ENCODE data around the gene IQSEC1. TPM values are rescaled to one million over a fixed set of nuclear protein-coding genes. Genes with fewer than 3 reads are reported as not detected.

The IQSEC1 gene
- total RNA-seq, 2 experiments from 2014 or later = 19.0 to 21.4 TPM

DNA sequence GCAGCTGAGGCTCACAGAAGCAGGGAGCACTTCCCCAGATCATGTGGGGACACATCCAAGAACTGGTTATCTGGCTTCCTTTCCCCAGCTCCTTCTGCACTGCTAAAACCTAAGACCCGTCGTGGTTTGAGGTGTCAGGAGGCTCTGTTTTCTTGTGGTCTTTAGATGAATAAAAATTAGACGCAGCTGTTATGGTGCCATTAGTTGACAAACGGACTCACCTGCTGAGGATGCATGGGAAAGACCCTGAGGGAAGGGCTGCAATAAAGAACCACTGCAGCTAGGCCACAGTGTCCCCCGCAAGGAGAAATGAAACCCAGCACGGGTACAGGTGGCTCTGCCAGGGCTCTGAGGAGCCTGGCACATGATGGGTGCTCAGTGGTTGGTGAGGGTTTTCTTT lies 99.4 kb downstream of the IQSEC1 start:
- CTCF ChIA-PET = interaction anchor here (1.3 to 1.4 kb wide), 2 partner anchors 10 to 82 kb away, joined by 3 read pairs; no protein-coding TSS in a partner anchor

DNA sequence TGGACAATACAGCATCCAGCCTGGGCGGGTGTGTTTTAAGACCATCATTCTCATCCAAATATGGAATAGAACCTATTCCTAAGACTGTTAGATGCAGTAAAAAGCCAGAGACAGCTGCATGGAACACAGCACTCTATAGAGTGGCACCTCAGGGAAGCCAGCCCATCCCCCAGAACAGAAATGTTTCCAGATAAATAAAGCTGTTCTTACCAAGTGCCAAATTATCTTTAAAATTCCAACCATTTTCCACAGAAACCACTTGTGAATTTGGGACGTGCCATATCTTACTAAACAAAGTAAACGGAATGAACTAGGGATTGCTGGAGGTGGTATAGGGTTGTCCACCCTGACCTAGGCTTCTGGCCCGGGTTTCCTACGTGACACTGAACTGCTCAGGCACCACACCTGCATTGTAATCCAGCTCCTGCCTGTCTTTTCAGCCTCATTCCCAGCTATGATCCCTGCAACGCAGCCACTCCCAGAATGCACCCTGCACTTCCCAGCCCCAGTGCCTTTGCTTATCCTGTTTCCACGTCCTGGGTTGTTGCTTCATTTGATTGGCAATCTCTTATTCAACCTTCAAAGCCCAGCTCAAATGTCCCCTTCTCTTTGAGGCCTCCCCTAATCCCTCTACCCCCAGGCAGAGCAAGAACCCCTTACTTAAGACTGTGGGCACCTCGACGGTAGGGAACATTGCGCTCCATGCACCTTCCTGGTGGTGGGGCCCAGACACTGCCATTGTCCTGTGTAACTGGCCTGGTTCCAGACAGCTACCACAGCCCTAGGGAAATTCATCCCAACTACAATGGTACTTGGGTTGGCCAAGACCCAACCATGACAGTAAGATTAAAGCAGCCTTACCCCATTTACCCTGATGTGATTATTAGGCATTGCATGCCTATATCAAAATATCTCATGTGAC lies 100.2 kb downstream of the IQSEC1 start:
- ChIA-PET CTCF (interaction anchor here (1.2 to 1.4 kb wide), 3 partner anchors 11 to 81 kb away, joined by 3 to 4 read pairs (median 3); no protein-coding TSS in a partner anchor), POLR2A (no interaction called here)

More for the DNA sequence above, 99.4 kb downstream of the IQSEC1 start:
- POLR2A ChIA-PET = no interaction called here

DNA sequence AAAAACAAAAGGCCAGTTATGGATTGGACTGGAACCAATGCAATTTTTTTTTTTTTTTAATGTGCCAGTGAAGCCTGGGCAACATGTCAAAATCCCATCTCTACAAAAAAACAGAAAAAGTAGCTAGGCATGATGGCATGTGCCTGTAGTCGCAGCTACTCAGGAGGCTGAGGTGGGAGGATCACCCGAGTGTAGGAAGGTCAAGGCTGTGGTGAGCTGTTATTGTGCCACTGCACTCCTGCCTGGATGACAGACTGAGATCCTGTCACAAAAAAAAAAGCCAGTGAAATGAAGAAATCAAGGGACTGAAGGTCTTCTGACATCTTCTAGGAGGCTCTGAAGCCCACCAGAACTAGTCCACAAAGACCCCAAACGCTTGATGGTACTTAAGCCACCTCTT lies 101.2 kb downstream of the IQSEC1 start:
- POLR2A ChIA-PET = interaction anchor here (0.6 kb wide), 1 partner anchor 23 kb away, joined by 5 read pairs; no protein-coding TSS in a partner anchor

DNA sequence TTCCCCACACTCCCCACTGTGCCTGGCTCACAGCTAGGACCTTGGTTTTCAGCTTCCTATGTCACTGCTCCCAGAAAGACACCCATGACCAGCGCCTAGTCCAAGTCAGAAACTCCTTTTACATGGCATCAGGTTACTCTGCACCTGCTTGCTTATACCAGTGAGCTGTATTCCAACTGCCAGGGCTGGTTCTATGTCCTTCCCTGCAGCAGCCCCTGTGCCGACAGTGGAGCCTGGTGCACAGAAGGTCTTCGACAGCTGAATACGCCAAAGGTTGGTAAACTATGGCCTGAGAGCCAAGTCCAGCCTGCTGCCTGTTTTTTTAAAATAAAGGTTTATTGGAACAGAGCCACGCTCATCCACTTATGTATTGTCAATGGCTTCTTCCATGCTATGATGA lies 102.5 kb downstream of the IQSEC1 start:
- POLR2A ChIA-PET = interaction anchor here (0.6 kb wide), 1 partner anchor 9 kb away, joined by 3 read pairs; no protein-coding TSS in a partner anchor

More for the DNA sequence above, 101.2 kb downstream of the IQSEC1 start:
- CTCF ChIA-PET = interaction anchor here (0.6 to 1.2 kb wide), 4 partner anchors 10 to 1680 kb away, joined by 3 to 4 read pairs (median 4); partner anchors contain the start of gene CCDC174

DNA sequence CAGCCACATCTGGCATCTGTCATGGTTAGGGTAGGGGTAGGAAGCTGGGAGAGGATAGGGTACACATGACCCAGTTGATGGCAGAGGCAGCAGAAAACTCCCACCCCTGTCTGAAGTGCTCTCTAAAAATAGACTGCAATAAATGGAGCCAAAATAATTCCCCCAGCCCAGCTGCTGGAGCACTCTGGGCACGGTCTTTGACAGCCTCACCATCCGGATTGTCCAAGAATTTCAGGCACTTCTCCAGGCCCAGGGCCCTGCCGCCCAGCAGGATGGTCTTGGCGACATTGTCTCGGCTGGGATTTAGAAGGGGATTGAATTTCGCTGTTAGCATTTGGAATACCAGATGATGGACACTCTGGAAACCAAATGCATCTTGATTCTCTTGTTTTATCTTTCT lies 103.7 kb downstream of the IQSEC1 start:
- ChIA-PET POLR2A (interaction anchor here (0.6 kb wide), 1 partner anchor 9 kb away, joined by 3 read pairs; no protein-coding TSS in a partner anchor), CTCF (no interaction called here)

More for the DNA sequence above, 102.5 kb downstream of the IQSEC1 start:
- CTCF ChIA-PET = interaction anchor here (1.0 kb wide), 1 partner anchor 23 kb away, joined by 3 read pairs; no protein-coding TSS in a partner anchor

DNA sequence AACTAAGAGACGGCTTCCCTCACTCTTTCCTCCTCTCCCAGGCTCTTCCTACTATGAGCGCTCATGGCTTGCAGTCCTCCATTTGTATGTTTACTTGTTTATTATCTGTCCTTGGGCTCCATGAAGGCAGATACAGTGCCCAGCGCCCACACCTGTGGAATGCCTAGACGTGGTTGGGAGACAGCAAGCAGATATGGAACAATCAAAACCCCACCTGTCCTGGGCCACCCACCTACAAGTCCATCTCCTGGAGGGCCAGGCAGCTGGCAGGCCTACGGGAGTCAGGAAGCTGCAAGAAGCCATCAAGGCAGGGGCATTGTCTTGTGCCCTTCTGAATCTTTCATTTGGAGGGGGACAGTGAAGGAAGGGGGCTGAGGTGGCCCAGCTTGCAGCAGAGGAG lies 104.7 kb downstream of the IQSEC1 start:
- CTCF ChIA-PET = interaction anchor here (1.0 kb wide), 1 partner anchor 16 kb away, joined by 3 read pairs; no protein-coding TSS in a partner anchor
- POLR2A ChIA-PET = no interaction called here

DNA sequence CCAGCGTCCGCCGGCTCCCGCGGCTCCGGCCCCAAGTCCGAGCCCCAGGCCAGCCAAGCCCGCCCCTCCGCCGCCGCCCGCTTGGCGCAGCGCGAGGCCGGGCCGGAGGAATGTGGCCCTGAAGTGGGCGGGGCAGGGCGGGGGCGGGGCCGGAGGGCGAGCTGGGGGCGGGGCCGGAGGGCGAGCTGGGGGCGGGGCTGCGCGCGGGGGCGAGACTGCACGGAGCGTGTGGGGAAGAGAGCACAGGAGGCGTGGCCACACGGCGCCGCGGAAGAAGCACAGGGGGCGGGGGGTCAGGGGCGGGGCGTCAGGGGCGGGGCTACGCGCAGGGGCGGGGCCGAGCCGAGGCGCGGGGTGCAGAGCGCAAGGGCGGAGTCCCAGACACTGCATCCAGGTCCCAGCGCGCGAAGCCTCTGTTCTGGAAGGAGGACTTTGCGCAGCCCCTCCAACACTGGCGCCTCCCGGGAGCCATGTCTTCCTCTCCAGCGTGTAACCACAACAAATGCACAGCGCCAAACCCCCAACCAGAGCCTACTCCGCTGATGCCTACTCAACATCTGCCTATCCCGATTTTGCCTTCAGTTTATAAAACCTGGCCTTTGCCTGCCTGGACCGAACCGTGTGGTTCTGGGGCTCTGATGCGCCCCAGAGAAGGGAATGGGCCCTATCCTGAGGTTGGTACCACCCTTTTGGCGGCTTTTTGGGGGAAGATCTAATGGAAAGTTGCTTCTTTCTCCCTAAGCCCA lies 105.5 kb downstream of the IQSEC1 start:
- ChIA-PET POLR2A (interaction anchor here (0.6 kb wide), 1 partner anchor 27 kb away, joined by 3 read pairs; no protein-coding TSS in a partner anchor), CTCF (interaction anchor here (1.0 kb wide), 1 partner anchor 17 kb away, joined by 3 read pairs; no protein-coding TSS in a partner anchor)

GRCh38 chr3:12966847-12967605 lies 106.2 kb downstream of the IQSEC1 start:
- CTCF ChIA-PET = interaction anchor here (1.2 to 1.9 kb wide), 3 partner anchors 17 to 26 kb away, joined by 3 to 5 read pairs (median 4); no protein-coding TSS in a partner anchor
- POLR2A ChIA-PET = interaction anchor here (0.6 kb wide), 1 partner anchor 28 kb away, joined by 3 read pairs; no protein-coding TSS in a partner anchor

GRCh38 chr3:12965999-12966846 lies 107.0 kb downstream of the IQSEC1 start:
- CTCF ChIA-PET = interaction anchor here (0.6 to 1.9 kb wide), 4 partner anchors 18 to 29 kb away, joined by 3 to 5 read pairs (median 4); no protein-coding TSS in a partner anchor
- POLR2A ChIA-PET = interaction anchor here (0.6 kb wide), 1 partner anchor 473 kb away, joined by 3 read pairs; no protein-coding TSS in a partner anchor

GRCh38 chr3:12964711-12965612 lies 108.3 kb downstream of the IQSEC1 start:
- POLR2A ChIA-PET = interaction anchor here (0.6 kb wide), 1 partner anchor 474 kb away, joined by 3 read pairs; no protein-coding TSS in a partner anchor

DNA sequence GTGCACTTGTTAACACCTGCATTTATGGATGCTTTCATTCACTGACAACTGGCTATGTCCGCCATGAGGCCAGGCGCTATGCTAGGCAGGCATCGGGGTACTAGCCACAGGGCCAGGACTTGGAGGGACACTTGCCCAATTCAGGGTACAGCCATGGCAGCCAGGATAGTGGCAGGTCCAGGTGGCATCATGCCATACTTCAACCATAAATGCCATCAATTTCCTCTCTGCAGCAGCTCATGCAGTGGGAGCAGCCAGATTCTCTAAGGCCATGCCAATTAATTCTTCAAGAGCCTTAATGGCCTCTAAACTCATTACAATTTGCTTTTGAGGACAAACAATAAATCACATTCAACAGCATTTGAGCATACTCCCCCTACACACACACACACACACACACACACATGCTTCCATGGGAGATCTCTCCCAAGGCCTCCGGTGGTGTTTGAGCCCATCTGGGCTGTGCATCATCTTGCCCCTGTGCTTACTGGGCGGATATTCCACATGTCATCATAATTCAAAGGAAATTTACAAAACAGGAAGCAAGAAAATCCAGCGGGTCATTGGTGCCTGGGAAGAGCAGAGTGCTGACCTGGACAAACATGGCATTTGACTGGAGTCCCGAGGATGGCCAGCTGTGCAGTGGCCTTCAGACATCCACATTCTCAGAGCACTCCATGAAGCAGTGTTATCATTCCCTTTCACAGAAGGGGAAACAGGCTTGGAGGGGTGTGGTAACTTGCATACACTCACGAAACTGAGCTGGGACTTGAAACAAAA lies 109.1 kb downstream of the IQSEC1 start:
- ChIA-PET CTCF (interaction anchor here (1.2 to 1.6 kb wide), 2 partner anchors 15 to 31 kb away, joined by 3 to 4 read pairs; no protein-coding TSS in a partner anchor), POLR2A (interaction anchor here (1.3 kb wide), 1 partner anchor 15 kb away, joined by 4 read pairs; no protein-coding TSS in a partner anchor)

More at GRCh38 chr3:12964711-12965612, 108.3 kb downstream of the IQSEC1 start:
- CTCF ChIA-PET = interaction anchor here (0.6 to 1.9 kb wide), 5 partner anchors 16 to 178 kb away, joined by 3 to 5 read pairs (median 4); no protein-coding TSS in a partner anchor

DNA sequence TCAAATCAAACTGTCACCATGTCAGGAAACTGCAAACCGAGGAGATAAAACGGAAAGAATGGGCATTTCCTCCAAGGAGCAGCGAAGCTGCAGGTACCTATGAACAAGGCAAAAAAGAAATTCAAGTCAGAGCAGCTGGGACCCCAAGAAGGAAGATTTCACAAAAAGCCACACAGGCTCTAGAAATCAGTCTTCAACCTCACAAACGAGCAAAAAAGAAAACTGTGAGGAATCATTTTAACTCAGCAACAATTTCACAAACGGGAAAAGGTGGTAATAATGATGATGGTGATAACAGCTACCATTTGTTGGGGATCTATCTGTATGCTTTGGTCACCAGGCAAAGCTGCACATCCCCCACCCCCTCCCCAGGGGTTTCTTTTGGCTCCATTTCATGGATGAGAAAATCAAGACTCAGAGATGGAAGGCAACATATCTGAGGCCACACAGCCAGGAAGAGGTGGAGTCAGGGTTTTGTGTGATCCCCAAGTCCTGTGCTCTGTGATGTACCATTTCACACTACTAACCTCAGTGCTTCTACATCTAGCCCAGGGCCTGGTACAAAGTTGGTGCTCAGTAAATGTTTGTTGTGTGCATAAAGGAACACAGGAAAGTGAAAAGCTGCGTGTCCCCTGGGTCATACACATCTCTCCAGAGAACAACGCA lies 109.9 kb downstream of the IQSEC1 start:
- ChIA-PET POLR2A (interaction anchor here (1.3 kb wide), 1 partner anchor 14 kb away, joined by 4 read pairs; no protein-coding TSS in a partner anchor), CTCF (interaction anchor here (1.2 to 1.6 kb wide), 3 partner anchors 15 to 32 kb away, joined by 3 to 6 read pairs (median 4); no protein-coding TSS in a partner anchor)

- POLR2A ChIA-PET = no interaction called here
- CTCF ChIA-PET = interaction anchor here (0.7 to 1.2 kb wide), 3 partner anchors 10 to 15 kb away, joined by 3 to 6 read pairs (median 4); no protein-coding TSS in a partner anchor
These were observed 110.9 kb downstream of the IQSEC1 start for GRCh38 chr3:12962292-12962691.

DNA sequence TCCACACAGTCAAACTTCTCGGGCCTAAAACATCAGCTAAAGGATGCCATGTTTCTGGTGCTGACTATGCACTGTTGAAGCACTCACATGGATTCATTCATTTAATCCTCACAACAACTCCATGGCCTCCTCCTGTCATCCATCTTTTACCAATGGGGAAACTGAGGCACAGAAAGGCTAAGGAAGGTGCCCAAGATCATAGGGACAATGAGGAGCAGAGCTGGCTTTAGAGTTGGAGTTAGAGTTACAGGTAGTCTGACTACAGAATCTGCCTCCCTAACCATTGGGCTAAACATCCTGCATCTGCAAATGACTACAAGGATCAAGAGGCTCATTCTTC lies 111.6 kb downstream of the IQSEC1 start:
- POLR2A ChIA-PET = interaction anchor here (0.7 kb wide), 1 partner anchor 9 kb away, joined by 3 read pairs; no protein-coding TSS in a partner anchor
- CTCF ChIA-PET = interaction anchor here (0.7 to 1.7 kb wide), 3 partner anchors 10 to 22 kb away, joined by 3 to 7 read pairs (median 3); no protein-coding TSS in a partner anchor

All from activated CD8-positive, alpha-beta memory T cell treated with anti-CD3 and anti-CD28 coated beads for 36 hours (primary cell).